IPS-NIHi11 (cell line): ENCODE data around the gene CCNI.

Source experiments
- DNase-seq: peaks from one replicate; pipeline ENCODE4 v3.0.0; 2012; ENCODE audit warnings: mixed read lengths, low spot score

The CCNI gene

DNA sequence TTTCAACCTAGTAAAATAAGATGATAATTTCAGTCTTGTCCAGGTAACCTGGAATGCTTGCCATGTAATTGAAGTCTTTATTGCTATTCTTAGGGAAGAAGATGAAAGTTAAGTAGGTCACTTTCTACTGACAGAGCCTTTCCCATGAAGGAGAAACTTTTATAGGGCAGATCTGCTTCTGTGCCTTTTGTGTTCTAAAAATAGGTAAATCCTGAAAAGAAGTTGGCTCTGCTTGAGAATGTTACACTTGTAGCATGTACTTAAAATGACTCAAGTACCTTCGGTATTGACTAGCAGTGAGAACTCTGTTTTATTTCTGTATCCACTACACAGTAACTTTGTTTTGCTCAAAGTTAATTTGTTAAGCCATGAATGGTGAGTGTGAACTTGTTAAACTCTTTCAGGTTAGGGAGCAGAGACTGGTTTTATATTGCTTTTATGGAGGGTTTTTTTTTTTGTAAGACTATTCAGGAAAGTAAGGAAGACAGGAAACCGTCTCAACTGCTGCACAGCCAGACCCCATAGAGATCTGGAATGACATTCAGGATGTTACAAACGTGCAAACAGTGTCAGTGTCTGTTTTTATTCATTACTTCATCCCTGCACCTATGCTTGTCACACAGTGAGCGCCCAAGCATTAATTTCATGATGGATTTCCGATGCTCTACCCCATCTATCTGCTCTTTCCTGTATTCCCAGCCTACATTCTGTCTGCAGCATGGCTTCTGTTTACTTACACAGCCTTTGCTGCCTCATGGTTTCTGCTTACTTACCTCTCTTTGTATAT is 73.3 kb downstream of the CCNI start:
- DNase-seq = no peak

DNA sequence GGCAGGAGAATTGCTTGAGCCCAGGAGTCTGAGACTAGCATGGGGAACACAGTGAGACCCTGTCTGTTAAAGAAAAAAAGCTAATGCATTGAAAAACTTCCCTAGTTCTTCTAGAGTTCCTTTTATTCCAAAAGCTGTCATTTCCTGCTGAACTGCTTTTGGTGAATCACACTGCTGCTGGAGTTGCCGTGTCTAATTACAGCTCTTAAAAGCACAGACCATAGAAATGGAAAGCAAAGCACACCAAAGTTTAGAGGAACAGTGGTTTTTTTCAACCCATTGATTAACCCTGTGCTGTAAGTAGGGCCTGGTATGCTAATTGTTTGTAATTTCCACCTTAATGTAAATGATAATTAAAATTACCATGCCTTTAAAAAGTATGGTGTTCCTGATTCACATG is 73.9 kb downstream of the CCNI start:
- peak; percentile 41 for DNase-seq

DNA sequence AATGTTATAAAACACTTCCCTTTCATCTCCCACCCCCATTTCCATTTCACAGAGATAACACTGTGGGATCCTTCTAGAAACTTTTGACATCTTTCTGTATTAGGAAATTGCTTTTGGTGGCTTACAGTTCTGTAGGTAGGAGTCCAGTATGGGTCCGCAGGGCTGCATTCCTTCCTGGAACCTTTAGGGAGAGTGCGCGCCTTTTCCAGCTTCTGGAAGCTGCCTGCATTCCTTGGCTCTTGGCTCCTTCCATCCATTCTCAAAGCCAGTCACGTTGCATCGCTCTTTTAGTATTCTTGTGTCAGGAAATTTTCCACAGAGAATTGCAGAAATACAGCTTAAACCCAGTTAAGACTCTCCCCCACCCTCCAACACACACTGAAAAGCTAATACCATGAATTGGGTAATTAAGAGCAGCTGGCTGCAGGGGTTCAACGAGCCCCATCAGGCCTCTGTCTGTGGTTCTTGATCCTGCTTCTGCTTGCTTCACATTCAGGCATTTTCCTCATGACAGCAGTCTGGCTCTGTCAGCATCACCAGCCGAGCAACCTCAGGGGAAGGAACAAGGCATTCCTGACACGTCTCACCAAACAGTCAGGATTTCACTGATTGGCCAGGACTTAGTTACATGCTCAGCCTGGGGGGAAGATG is 77.4 kb downstream of the CCNI start:
- no peak for DNase-seq

DNA sequence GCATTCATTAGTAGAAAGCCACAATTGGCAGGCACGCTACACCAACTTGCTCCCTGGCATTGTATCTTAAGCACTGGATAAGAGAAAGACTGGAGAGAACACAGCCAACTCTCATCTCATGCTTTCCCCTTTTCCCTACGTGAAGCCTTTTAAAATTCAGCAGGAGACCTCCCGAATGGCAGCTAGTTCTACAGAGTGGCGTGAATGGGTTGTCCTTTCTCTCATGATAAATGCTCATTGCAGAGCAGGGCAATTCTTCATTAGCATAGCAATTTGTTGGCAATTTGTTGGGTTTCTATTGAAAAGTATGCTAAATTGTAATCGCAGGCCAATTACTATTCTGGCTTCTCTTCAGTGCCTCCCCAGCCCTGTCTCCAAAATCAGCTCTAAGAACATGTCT is 78.3 kb downstream of the CCNI start:
- no peak for DNase-seq
